DND-41 (cell line): Measurements from ENCODE around the gene TMEM209.

ENCODE experiments used
- CTCF ChIP-seq: IDR thresholded peaks from 2 replicates; pipeline ENCODE4 v1.5.1; 2012; ENCODE audit warnings: borderline replicate concordance, low read length, moderate library complexity, mild to moderate bottlenecking; ENCODE audit not compliant: poor library complexity, severe bottlenecking; ENCODE audit errors: extremely low read depth
- EZH2 ChIP-seq: IDR thresholded peaks from 3 replicates; pipeline ENCODE4 v1.6.1; 2012; ENCODE audit warnings: borderline replicate concordance, low read depth, mild to moderate bottlenecking, moderate library complexity, low read length, inconsistent platforms; ENCODE audit not compliant: severe bottlenecking

- TF ChIP-seq CTCF: peak; percentile 16
- TF ChIP-seq EZH2: no peak
Observed at GRCh38 chr7:130154501-130155317, 50.5 kb downstream of the TMEM209 start.
